Activated CD4-positive, CD25-positive, alpha-beta regulatory T cell (primary cell): Measurements from ENCODE around the gene CELF2.

Source experiments
- DNase-seq, 4 experiments: peaks; one replicate each; lab custom pipeline; 2025; lab: John Stamatoyannopoulos, UW

Gene CELF2

DNA sequence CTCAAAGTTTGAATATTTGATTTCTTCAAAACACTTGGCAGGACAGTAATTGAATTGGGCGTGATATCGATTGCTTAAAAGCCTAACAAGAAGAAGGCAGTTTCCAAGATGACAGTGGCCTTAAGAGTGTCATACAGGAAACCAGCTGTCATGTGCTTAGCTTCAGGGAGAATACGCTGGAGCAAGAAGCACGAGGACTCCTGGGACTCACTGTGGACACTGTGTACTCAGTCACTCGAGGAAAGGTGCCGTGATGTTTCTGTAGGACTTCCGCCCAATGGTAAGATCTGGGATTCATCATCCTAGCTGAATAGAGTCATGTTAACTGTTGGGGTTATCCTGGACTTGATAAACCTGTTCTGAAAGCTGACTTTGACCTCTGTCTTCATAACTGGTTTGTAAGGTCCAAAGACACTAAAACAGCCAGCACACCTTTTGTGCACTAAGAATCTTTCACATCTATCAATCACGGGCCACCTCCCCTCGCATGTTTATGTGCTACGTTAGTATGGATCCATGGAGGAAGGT lies 113.5 kb downstream of the CELF2 start:
- no peak for DNase-seq

DNA sequence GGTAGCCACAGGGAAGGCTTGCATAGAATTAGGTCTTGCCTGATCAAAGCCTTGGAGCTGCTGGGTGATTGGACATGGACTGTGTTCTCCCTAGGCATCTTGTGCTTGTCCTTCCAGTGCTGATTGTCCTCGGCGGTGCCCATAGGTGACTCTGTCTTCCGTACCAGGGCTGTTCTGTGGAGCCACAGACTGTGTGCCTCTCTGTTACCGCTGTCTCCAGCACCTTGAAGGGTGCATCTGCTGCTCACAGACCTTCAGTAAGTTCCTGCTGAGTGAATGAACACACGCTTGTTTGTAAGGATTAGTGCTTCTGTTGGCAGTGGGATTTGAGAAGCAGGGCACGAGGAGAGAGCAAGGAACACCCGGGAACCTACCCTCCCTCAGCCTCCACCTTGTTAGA lies 116.7 kb downstream of the CELF2 start:
- DNase-seq = no peak

DNA sequence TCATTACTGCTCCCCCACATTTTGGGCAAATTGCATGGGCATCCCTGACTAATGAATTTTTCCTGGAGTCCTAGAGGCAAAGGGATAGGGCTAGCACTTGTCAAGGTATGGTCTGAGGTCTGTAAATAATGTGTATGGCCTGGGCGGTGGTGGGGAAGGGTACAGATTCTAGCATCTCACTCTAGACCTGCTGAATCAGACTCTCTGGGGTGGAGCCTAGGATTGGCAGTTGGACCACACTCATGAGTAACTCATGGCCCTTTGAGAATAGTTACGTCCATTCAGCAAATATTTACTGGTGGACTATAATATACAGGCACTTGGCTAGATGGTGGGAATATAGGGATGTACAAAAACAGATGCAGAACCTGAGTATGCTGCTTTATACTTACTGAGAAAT lies 118.0 kb downstream of the CELF2 start:
- DNase-seq = no peak

DNA sequence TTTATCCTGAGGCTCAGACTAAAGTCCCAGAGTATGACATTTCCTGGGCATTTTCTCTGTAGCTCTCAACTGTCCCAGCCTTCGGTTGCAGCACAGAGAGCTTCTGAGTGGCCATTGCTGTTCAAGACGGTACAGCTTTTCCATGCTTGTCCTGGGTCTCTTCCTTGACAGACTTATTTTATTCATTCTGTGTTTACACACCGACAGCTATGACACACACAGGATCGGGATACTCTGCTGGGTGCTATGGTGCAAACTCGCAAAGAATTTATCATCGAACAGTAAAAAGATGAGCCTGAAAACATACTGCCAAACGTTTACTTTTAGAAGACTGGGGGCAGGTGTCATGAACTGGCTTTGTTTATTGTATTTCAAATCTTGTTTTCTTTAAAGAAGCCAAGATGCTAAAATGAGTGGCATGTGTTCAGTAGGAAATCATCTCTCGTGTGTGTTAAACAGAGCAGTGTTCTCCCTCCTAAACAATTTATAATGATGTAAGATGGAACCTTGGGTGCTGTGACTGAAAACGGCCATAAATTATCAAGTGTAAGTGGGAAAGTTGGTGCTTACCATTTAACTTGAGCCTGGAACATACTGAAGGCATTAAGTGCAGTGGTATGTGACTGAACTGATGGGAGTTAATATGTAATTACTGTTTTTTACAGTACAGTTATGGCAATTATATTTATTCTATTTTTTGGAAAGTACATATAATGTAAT lies 120.8 kb downstream of the CELF2 start:
- DNase-seq = no peak

DNA sequence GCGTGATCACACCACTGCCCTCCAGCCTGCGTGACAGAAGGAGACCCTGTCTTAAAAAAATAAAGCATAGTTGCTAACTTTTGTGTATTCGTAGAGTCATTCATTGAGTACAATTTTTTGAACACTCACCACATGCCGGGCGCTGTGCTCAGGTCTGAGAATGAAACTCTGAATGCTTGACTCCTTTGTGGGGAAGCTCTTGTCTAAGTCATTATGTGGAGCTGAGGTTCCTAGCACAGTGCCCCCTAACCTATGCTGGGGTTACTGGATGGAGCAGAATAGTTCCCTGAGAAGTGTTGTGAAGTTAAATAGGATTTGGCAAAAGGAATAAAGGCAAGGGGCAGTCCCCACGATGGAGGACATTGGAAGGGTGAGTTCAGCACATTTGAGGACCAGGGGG lies 123.3 kb downstream of the CELF2 start:
- no peak for DNase-seq

DNA sequence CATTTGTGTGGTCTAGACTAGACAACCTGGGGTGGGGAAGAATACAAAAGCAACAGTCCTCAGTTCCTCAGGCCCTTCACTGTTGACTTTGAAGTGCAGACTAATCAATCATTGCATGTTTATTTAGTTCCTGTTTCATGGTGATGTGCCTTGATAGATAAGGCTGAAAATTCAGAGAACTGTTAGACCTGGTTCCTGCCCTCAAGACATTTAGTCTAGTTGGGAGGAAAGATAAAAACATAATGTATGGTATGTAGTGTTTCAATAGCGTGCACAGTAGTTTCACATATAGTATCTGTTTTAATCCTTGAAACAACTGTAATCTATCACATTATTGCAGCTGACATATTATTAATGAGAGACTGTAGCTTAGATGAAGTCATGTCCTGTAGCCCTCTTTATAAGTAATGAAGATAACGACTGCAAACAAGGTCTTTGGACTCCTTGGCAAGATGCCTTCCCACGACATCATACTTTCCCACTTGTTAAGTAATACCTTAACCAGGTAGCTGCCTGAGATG lies 124.0 kb downstream of the CELF2 start:
- no peak for DNase-seq

DNA sequence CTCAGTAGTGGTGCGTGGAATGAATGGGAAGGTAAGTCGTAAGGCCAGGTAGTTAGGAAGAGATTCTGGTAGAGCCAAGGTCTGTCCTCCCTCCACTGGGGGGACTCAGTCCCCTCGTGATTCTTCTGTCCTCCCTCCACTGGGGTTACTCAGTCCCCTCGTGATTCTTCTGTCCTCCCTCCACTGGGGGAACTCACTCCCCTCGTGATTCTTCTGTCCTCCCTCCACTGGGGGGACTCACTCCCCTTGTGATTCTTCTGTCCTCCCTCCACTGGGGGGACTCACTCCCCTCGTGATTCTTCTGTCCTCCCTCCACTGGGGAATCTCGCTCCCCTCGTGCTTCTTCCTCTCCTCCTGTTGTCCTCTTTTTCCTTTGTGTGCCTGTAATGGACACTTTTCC lies 125.1 kb downstream of the CELF2 start:
- DNase-seq = no peak

DNA sequence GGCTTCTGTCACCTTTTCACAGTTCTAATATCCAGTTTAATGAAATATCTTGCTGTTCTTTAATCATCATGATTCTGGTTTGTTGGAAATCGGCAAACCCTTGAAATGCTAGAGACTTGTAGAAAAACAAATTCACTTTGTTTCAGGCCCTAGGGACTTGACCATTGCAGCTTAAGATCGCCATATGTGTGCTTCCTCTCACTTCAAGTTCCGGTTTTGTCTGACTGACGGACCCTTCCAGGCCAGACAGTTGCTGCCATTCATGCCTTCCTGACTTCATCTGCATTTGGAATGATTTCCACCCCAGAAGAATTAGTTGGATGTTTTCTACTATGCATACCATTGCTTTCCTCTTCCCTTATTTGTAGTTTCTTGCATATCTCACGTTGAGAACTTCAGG lies 125.6 kb downstream of the CELF2 start:
- DNase-seq = no peak

DNA sequence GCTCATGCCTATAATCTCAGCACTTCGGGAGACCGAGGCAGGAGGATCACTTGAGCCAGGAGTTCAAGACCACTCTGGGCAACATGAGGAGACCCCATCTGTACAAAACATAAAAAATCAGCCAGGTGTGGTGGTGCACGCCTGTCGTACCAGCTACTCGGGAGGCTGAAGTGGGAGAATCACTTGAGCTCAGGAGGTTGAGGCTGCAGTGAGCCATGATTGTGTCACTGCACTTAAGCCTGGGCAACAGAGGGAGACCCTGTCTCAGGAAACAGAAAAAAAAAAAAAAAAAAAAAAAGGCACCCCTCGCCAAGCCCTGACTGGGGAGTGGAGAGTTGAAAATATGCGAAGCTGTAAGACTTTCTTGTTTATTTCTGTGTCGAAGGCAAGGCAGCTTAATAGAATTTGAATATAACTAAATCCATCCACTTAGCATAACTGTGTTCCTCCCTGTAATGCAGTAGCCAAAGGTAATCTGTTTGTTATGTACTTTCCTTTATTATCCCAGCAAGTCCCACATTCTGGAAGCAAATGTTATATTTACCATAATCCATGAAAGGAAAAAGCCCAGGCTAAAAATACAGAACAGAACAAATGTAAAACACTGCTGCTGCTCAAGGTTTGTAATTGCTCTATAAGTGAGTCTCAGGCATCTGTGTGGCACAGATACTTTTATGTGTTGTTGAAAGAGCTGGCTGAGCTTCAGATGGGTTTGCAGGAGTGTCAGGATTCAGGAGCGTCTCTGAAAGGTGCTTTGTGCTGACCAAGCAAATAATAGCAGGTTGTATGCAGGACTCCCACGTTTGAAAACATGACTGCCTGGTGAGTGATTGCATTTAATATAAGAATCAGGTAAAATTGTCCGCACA lies 127.2 kb downstream of the CELF2 start:
- no peak for DNase-seq

DNA sequence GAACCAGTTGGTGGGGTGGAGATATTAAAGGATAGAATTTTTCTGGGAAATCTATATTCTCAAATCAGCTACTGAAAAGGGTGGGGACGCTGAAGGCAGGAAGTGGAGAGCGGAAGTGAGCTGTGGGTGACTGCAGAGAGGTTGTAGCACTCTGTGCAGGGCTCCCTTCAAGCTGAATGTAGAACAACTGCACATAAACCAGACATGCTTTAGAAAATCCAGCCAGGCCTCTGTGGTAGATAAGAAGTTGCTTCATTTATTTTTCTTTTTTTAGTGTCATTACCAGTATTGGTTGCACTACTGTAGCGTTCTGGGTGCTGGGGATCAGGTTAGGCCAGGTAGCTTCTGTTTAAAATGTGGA lies 127.8 kb downstream of the CELF2 start:
- DNase-seq = peak in 2 of 4 experiments; percentile 50 to 64

DNA sequence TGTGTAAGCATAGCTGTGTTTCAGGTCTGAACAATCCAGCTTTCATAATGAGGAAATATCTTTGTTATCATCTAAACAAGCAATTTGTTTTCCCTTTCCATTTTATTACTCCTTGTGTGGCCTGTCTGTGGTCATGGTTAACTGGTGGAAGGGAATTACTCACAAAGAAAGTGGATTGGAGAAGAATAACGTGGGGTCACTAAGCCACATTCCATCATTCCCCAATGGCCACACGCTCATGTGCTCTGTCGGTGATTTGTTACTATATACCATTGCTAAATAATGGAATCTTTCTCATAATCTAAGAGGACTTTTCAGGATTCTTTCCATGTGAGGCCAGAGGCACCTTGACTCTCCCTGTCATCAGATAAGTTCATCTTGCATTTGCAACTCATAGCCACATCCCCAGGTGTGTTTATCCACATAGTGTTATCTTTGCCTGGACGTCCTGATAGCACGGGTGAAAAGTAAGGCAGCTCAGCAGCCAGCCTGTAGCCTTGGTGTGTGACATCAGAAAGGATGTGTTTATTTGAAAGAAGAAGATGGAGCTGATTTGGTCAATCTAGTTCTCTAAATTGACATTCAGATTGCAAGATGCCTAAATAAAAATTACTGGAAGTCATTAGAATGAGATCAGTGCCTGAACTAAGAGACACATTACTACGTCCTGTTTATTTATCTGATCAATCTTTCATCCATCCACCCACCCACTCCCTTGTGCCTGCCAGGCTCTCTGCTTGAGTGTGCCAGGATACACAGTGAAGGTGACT lies 128.9 kb downstream of the CELF2 start:
- no peak for DNase-seq

DNA sequence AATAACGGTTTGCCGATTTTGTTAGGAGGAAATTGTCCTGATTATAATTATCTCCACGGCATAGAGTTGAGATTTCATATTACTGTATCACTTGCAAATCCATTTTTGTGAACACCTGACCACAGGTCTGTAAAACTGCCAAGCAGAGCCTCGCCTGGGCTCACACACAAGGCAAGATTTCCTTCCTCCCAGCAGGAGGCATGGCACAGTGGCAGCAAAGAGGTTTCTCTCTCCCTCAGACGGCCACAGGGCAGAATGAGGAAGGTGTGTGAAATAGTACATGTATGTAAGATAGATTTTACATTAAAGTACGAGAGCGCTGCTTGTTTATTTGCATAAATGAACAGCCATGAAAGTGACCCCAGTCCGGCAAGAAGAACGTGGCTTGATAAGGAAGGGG lies 130.1 kb downstream of the CELF2 start:
- DNase-seq = no peak

DNA sequence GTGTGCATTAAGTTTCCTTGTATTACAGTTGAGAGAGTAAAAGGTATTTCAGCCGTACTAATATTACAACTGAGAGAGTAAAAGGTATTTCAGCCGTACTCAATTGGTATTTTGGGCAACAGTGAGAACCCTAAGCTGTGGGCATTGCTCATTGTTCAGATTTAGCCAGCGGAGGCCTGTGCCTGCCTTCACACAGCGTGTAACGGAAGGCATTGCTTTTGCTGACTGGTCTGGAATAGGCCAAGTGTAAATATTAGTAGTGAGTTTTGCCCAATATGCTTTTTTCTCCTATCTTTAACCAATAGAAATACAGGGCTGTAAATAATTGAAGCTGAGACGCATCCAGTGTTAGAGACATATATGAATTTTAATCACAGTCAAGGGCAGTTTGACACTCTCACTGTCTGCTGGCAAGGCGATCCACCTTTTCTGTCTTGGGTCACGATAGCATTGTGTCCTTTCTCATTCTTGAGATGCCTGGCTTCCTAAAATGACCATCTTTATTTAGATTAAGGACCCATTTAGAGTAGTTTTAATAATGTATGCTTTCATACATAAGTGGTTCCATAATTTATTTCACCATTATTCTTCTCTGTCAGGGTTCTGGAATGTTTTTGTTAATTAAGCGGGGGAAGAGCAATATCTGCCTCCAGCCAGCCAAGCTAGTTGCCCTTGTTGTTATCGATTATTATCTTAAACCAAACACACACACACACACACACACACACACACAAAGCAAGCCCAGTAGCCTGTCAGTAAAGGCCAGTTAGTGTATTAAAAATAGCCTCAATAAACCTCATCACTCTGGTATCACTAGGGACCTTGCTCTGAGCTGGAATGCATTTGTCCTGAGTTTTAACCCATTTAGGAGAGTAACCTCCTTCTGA lies 130.7 kb downstream of the CELF2 start:
- no peak for DNase-seq

DNA sequence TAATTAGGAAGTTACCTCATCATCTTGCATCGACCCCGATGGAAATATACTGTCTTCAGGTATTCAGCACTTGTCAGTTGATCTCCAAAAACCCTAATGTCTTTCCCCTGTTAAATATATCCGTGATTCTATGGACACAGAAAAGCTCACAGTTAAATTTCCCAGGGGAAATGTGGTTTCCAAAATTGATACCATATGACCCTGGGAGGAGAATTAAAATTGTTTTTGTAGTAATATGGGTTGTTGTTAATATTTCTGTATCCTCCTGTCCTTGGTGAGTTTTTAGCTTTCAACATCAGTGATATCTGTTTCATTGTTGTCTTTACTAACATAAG lies 132.1 kb downstream of the CELF2 start:
- no peak for DNase-seq

DNA sequence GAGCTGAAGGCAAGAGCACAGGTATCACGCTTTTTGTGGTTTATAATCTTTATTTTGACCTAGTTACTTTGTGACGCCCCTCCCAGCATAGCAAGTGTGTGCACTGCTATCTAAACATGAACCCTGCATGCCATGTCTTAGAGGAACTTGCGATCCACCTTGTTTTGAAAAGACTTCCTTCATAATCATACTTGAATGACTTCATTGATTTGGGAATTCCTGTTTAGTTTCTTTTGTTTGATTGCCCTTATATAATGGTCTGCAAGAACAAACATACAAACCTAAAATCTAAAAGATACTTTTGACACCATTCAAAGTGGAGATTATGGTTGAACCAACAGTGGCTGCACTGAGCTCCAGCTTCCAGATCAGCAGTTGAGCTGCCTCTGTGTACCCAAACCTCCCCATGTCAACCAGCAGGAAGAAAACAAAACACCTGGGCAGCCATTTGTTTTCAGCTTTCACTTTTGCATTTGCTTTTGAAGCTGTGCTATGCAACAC lies 132.6 kb downstream of the CELF2 start:
- DNase-seq = no peak

DNA sequence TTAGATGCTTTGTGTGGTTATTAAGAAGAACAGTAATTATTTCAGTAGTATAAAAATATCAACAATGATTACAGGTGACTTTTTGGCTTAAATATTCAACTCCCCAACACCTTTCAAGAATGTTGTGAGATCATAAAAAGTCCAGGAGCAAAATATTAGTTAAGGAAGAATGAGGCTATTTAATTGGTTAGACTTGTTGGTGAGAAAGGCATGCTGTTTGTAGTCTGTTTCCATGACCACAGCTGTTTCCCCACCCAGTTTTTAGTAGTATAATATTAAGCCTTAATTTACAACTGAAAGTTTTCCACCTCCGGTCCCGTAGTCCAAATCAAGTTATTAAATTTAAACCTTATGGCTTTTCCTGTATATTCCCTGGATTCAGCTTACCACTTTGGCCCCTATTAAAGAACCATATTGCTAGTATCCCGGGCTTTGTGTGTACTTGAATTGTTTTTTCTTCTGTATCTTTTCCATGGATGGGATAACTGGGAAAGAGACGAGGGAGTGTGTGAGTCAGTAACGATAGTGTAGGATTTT lies 133.3 kb downstream of the CELF2 start:
- DNase-seq = no peak

DNA sequence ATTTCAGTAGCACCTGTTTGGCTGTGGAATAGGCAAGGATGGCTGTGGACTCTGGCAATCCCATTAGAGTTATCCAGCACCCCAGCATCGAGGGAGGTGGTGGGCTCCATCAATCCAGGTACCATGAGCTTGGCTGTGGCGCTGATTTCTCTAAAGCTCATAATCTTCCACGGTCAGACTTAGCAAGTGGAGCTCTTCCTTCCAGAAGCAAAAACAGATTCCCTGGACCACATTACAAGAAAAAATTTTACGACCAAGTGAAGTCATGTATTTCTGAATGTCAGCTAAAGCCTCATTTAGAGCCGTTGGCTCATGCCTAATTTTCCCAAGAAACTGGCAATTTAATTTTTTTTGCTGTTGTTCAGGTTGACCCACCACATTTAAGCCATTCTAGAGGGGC lies 135.1 kb downstream of the CELF2 start:
- no peak for DNase-seq

DNA sequence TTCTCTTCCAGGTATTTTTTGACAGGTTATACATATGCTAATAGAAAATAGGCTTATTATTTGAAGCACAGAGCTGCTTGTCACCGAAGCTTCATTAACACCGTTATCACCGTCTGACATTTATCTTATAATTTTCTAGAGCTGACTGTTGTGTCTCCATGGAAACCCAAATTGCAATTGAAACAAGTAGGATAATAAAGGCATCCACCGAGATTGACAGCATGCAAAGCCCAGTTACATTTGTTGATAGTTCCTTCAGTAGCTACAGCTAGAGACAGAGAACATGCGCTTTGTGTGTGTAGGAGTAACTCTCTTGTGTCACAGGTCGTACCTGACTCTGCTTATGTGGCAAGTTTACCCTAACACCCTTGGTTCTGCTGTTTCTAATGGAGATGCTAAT lies 135.6 kb downstream of the CELF2 start:
- no peak for DNase-seq

DNA sequence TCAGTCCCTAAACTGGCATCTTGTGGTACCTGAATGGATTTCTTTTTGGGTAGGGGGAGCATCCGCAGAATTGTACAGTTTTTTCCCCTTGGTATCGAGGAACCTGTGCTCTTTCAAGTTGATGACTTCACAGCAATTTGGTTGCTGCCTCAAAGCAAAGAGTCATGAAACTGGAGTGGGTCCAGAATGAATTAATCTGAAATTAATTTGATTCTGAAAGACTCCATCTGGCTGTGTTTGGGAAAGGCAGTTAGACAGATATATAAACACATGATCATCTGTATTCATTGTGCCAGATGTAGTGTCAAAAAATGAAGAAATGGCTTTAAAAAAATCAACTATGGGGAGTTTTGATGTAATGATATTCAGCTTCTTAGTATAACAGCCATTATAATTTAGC lies 136.1 kb downstream of the CELF2 start:
- DNase-seq = no peak

DNA sequence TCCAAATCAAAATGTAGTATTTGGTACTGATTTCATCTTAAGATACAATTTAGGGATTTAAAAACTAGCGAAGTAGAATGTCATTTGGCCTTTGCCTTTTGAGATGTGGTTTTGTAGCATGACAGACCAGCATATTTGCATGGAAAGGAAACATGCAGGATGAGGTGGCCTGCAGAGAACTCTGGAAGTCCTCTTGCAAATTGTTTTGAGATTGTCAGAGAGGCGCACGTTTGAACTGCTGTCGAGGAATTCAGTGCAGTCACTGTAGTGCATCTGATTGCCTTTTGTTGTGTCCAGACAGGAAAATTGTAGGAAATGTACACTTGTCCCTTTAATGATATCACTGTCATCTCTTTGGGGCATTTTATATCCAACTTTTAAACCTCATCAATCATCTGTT lies 136.7 kb downstream of the CELF2 start:
- DNase-seq = no peak
